ENCODE data around the gene DEPDC1B. TPM values are rescaled to one million over a fixed set of nuclear protein-coding genes. Genes with fewer than 3 reads are reported as not detected.

Gene DEPDC1B
- total and polyA plus RNA-seq, 3 donors from 2014 or later: 14.5 to 23.6 (median 15.0) TPM

GRCh38 chr5:60613826-60614225, 86.1 kb downstream of the DEPDC1B start:
- H3K4me1 ChIP-seq: no peaks in the 10 kb centered on the region
- no peak overlapping the region for H3K4me3 ChIP-seq
- no peak overlapping the region for H3K27ac ChIP-seq
- H3K9me3 ChIP-seq: no peaks in the 10 kb centered on the region
- WGBS, 2 donors: 87 to 88% methylated on average over 1 of the region's 1 CpG
- no peaks in the 10 kb centered on the region for H3K27me3 ChIP-seq
- no peak for DNase-seq
- TF ChIP-seq POLR2A (IDR thresholded peaks at IDR 0.05) (no peak), CTCF (IDR thresholded peaks at IDR 0.05) (no peak)
- intact Hi-C loops (cut with DNase I; ENCODE audit: low total_unique reads): no loop called here
- H3K36me3 ChIP-seq (ENCODE audit: low read depth, missing control alignments): no peaks in the 10 kb centered on the region

- no peak for TF ChIP-seq POLR2A (IDR thresholded peaks at IDR 0.05)
- Histone ChIP-seq H3K27me3 (no peaks in the 10 kb centered on the region), H3K9me3 (no peaks in the 10 kb centered on the region), H3K36me3 (ENCODE audit: low read depth, missing control alignments) (no peaks in the 10 kb centered on the region), H3K4me1 (no peaks in the 10 kb centered on the region), H3K27ac (no peak overlapping the region), H3K4me3 (no peak overlapping the region)
- intact Hi-C loops (cut with DNase I; ENCODE audit: low total_unique reads): no loop called here
- no peak for DNase-seq
Measured at GRCh38 chr5:60611099-60611740, 88.7 kb downstream of the DEPDC1B start.

- DNase-seq: no peak
- WGBS, 2 donors: 55% methylated on average over 1 of the region's 1 CpG
- no peaks in the 10 kb centered on the region for H3K36me3 ChIP-seq (ENCODE audit: low read depth, missing control alignments)
Measured at GRCh38 chr5:60604771-60605170, 95.2 kb downstream of the DEPDC1B start.

GRCh38 chr5:60598424-60598823, 101.5 kb downstream of the DEPDC1B start:
- Histone ChIP-seq H3K9me3 (no peaks in the 10 kb centered on the region), H3K4me1 (no peaks in the 10 kb centered on the region), H3K27me3 (no peaks in the 10 kb centered on the region), H3K36me3 (ENCODE audit: low read depth, missing control alignments) (no peaks in the 10 kb centered on the region), H3K4me3 (no peak overlapping the region), H3K27ac (no peak overlapping the region)
- intact Hi-C loops (cut with DNase I; ENCODE audit: low total_unique reads): no loop called here
- no peak for TF ChIP-seq POLR2A (IDR thresholded peaks at IDR 0.05)
- TF ChIP-seq CTCF (IDR thresholded peaks at IDR 0.05): no peak
- 73 to 78% methylated on average over 4 of the region's 4 CpGs for WGBS, 2 donors
- no peak for DNase-seq

More at GRCh38 chr5:60604771-60605170, 95.2 kb downstream of the DEPDC1B start:
- H3K4me1 ChIP-seq: no peaks in the 10 kb centered on the region
- TF ChIP-seq CTCF (IDR thresholded peaks at IDR 0.05) (no peak), POLR2A (IDR thresholded peaks at IDR 0.05) (no peak)
- H3K27me3 ChIP-seq: no peaks in the 10 kb centered on the region
- no peak overlapping the region for H3K4me3 ChIP-seq
- H3K27ac ChIP-seq: no peak overlapping the region
- intact Hi-C loops (cut with DNase I; ENCODE audit: low total_unique reads): no loop called here
- no peaks in the 10 kb centered on the region for H3K9me3 ChIP-seq

GRCh38 chr5:60597572-60598320, 102.2 kb downstream of the DEPDC1B start:
- DNase-seq: no peak
- Histone ChIP-seq H3K27me3 (no peaks in the 10 kb centered on the region), H3K4me3 (no peak overlapping the region), H3K9me3 (no peaks in the 10 kb centered on the region), H3K36me3 (ENCODE audit: low read depth, missing control alignments) (no peaks in the 10 kb centered on the region), H3K4me1 (no peaks in the 10 kb centered on the region), H3K27ac (no peak overlapping the region)
- 42 to 61% methylated on average over 3 of the region's 3 CpGs for WGBS, 2 donors
- TF ChIP-seq POLR2A (IDR thresholded peaks at IDR 0.05) (no peak), CTCF (IDR thresholded peaks at IDR 0.05) (no peak)
- intact Hi-C loops (cut with DNase I; ENCODE audit: low total_unique reads): no loop called here

All from testis (tissue), 3 donors.